Measurements from ENCODE around the gene STARD13. TPM values are rescaled to one million over a fixed set of nuclear protein-coding genes. Genes with fewer than 3 reads are reported as not detected.

STARD13 gene
- total and polyA plus RNA-seq, 2 donors (not counting 1 experiment from before 2014, with no cell fraction given): 0.06 to 0.22 TPM

GRCh38 chr13:33069365-33069764 is 216.2 kb downstream of the STARD13 start:
- Mint-ChIP-seq H3K27ac (no peak overlapping the region), H3K9me3 (ENCODE audit: insufficient read depth) (no peaks in the 10 kb centered on the region), H3K27me3 (no peaks in the 10 kb centered on the region), H3K4me3 (no peak overlapping the region), H3K4me1 (no peaks in the 10 kb centered on the region)
- Histone ChIP-seq H2AFZ (ENCODE audit: insufficient read depth, low read depth, low read length, poor library complexity, severe bottlenecking) (no peak overlapping the region), H3K36me3 (replicated peaks in 1 of 2; ENCODE audit: control extremely low read depth in 1 of 2, control insufficient read depth in 1 of 2, extremely low read depth in 1 of 2, insufficient read depth in 2 of 2, low read length in 1 of 2) (no peaks in the 10 kb centered on the region), H3K4me2 (replicated peaks; ENCODE audit: low read depth, low read length, poor library complexity, severe bottlenecking) (no peak overlapping the region), H4K20me1 (ENCODE audit: control insufficient read depth, insufficient read depth, low read length, poor library complexity, severe bottlenecking) (no peaks in the 10 kb centered on the region), H3K27me3 (replicated peaks in 1 of 4; ENCODE audit: control extremely low read depth in 1 of 4, control insufficient read depth in 3 of 4, insufficient read depth in 4 of 4, low read length in 3 of 4) (no peaks in the 10 kb centered on the region), H3K9ac (ENCODE audit: low read length) (no peak overlapping the region), H3K4me1 (ENCODE audit: control insufficient read depth in 2 of 2, insufficient read depth in 2 of 2, low read length in 2 of 2) (no peaks in the 10 kb centered on the region), H3K9me3 (ENCODE audit: control extremely low read depth in 1 of 3, control insufficient read depth in 2 of 3, insufficient read depth in 1 of 3, low read length in 2 of 3) (no peaks in the 10 kb centered on the region), H3K27ac (ENCODE audit: low read length in 2 of 2) (no peak overlapping the region), H3K79me2 (ENCODE audit: control insufficient read depth, insufficient read depth, low read length) (no peaks in the 10 kb centered on the region), H3K4me3 (ENCODE audit: control extremely low read depth in 1 of 5, extremely low read depth in 1 of 5, insufficient read depth in 1 of 5, low read depth in 2 of 5, low read length in 4 of 5) (no peak overlapping the region)
- CTCF ChIA-PET: no interaction called here
- TF ChIP-seq CTCF (IDR thresholded peaks at IDR 0.05) (no peak), EZH2 (IDR thresholded peaks at IDR 0.05; ENCODE audit: borderline replicate concordance, insufficient read depth, low read depth, low read length, poor library complexity, severe bottlenecking) (no peak)
- POLR2A ChIA-PET: no interaction called here
- WGBS (ENCODE audit: insufficient coverage): no CpG with 5 or more reads among the region's 2 CpGs
- ATAC-seq (ENCODE audit: low read depth) (no peak), DNase-seq (no peak)
- intact Hi-C loops (cut with micrococcal nuclease): no loop called here

GRCh38 chr13:33066329-33066728 is 219.2 kb downstream of the STARD13 start:
- H3K4me1 Mint-ChIP-seq: no peaks in the 10 kb centered on the region

More at GRCh38 chr13:33066329-33066728, 219.2 kb downstream of the STARD13 start:
- no peak for DNase-seq
- Histone ChIP-seq H2AFZ (ENCODE audit: insufficient read depth, low read depth, low read length, poor library complexity, severe bottlenecking) (no peak overlapping the region), H3K4me3 (ENCODE audit: control extremely low read depth in 1 of 5, extremely low read depth in 1 of 5, insufficient read depth in 1 of 5, low read depth in 2 of 5, low read length in 4 of 5) (no peak overlapping the region), H3K79me2 (ENCODE audit: control insufficient read depth, insufficient read depth, low read length) (no peaks in the 10 kb centered on the region), H3K27ac (ENCODE audit: low read length in 2 of 2) (no peak overlapping the region), H3K9me3 (ENCODE audit: control extremely low read depth in 1 of 3, control insufficient read depth in 2 of 3, insufficient read depth in 1 of 3, low read length in 2 of 3) (no peaks in the 10 kb centered on the region), H3K4me2 (replicated peaks; ENCODE audit: low read depth, low read length, poor library complexity, severe bottlenecking) (no peak overlapping the region), H3K36me3 (replicated peaks in 1 of 2; ENCODE audit: control extremely low read depth in 1 of 2, control insufficient read depth in 1 of 2, extremely low read depth in 1 of 2, insufficient read depth in 2 of 2, low read length in 1 of 2) (no peaks in the 10 kb centered on the region), H4K20me1 (ENCODE audit: control insufficient read depth, insufficient read depth, low read length, poor library complexity, severe bottlenecking) (no peaks in the 10 kb centered on the region), H3K4me1 (ENCODE audit: control insufficient read depth in 2 of 2, insufficient read depth in 2 of 2, low read length in 2 of 2) (no peaks in the 10 kb centered on the region), H3K27me3 (replicated peaks in 1 of 4; ENCODE audit: control extremely low read depth in 1 of 4, control insufficient read depth in 3 of 4, insufficient read depth in 4 of 4, low read length in 3 of 4) (no peaks in the 10 kb centered on the region), H3K9ac (ENCODE audit: low read length) (no peak overlapping the region)
- CTCF ChIA-PET: no interaction called here
- TF ChIP-seq EZH2 (IDR thresholded peaks at IDR 0.05; ENCODE audit: borderline replicate concordance, insufficient read depth, low read depth, low read length, poor library complexity, severe bottlenecking): no peak
- TF ChIP-seq CTCF (IDR thresholded peaks at IDR 0.05): no peak
- H3K9me3 Mint-ChIP-seq (ENCODE audit: insufficient read depth): no peaks in the 10 kb centered on the region
- POLR2A ChIA-PET: no interaction called here
- H3K27ac Mint-ChIP-seq: no peak overlapping the region
- intact Hi-C loops (cut with micrococcal nuclease): no loop called here
- H3K27me3 Mint-ChIP-seq: no peaks in the 10 kb centered on the region
- H3K4me3 Mint-ChIP-seq: no peak overlapping the region
- 98% methylated on average over 17 of the region's 18 CpGs for WGBS (ENCODE audit: insufficient coverage)
- ATAC-seq (ENCODE audit: low read depth): no peak

Measured in B cell (primary cell).